HepG2 (cell line): ENCODE data around the gene ELP4. TPM values are rescaled to one million over a fixed set of nuclear protein-coding genes. Genes with fewer than 3 reads are reported as not detected.

Experiments
- ATAC-seq: fragments of 200-7000 bp; cut with Tn5 transposase; 3 replicates; pipeline ENCODE4 v1.9.1; 2020; ENCODE audit warnings: mild to moderate bottlenecking, moderate library complexity
- BruUV-seq: library from RNA; stranded (reverse); fragments of 400-500 nt; replicated peaks from 2 replicates; lab custom pipeline; 2021; lab: Mats Ljungman, UMichigan
- CTCF ChIA-PET: fragments of 300-600 bp; formaldehyde crosslinking; extraction: SDS; loops from one replicate; lab custom pipeline; 2021; ENCODE audit warnings: low total read pairs, inconsistent platforms, low intra/inter-chr PET ratio; lab: Yijun Ruan, JAX
- POLR2A ChIA-PET: fragments of 350-600 bp; sonication (Branson Sonifier 250); formaldehyde crosslinking; loops from one replicate; lab custom pipeline; 2020; ENCODE audit warnings: antibody characterized with exemption, inconsistent platforms; lab: Yijun Ruan, JAX
- DNase-seq: peaks from one replicate; pipeline ENCODE4 v3.0.0-alpha.2; 2015; ENCODE audit warnings: low spot score
- FAIRE-seq: peaks from 3 replicates; lab custom pipeline; 2011; peaks lifted over from hg19 to GRCh38; lab: Jason Lieb, UNC
- H2AFZ ChIP-seq: one replicate; pipeline ENCODE4 v1.6.1; 2011; ENCODE audit warnings: low read length, inconsistent platforms
- H3K27ac ChIP-seq: fragments of 300-600 bp; 3 replicates; pipeline ENCODE4 v1.8.0; 2011; ENCODE audit warnings: mixed run types, mild to moderate bottlenecking, mixed read lengths, low read length, inconsistent platforms; ENCODE audit not compliant: insufficient read depth; ENCODE audit errors: extremely low read length
- H3K27me3 ChIP-seq, 2 experiments: fragments of 200-600 bp in 1 of 2; 2 replicates in 1 of 2; 3 replicates in 1 of 2; pipeline versions ENCODE4 v1.6.0 to v1.8.0; 2011; ENCODE audit warnings: low read length in 2 of 2, mild to moderate bottlenecking in 2 of 2, moderate library complexity in 2 of 2, inconsistent platforms in 1 of 2; ENCODE audit not compliant: insufficient read depth in 2 of 2, control insufficient read depth in 1 of 2
- H3K36me3 ChIP-seq, 2 experiments: fragments of 200-600 bp in 1 of 2; replicated peaks in 1 of 2; 2 replicates in 1 of 2; 3 replicates in 1 of 2; pipeline versions ENCODE4 v1.5.1 to v1.8.0; 2011; ENCODE audit warnings: low read length in 2 of 2, inconsistent platforms in 1 of 2; ENCODE audit not compliant: insufficient read depth in 2 of 2, control insufficient read depth in 1 of 2
- H3K4me1 ChIP-seq: 2 replicates; pipeline ENCODE4 v1.5.1; 2012; ENCODE audit warnings: low read length, inconsistent platforms; ENCODE audit not compliant: insufficient read depth
- H3K4me2 ChIP-seq: 2 replicates; pipeline ENCODE4 v1.6.0; 2011; ENCODE audit warnings: low read depth, low read length, inconsistent platforms
- H3K4me3 ChIP-seq, 3 experiments: fragments of 200-600 bp in 1 of 3; sonication (generic), shearing (Covaris generic) in 1 of 3; replicated peaks in 1 of 3; 2 replicates each; pipeline ENCODE4 v1.5.1; 2011 to 2016; ENCODE audit warnings: low read length in 3 of 3, inconsistent platforms in 2 of 3, low read depth in 2 of 3, mild to moderate bottlenecking in 2 of 3, control low read depth in 1 of 3, mixed read lengths in 1 of 3; ENCODE audit not compliant: insufficient read depth in 1 of 3
- H3K79me2 ChIP-seq: one replicate; pipeline ENCODE4 v1.6.1; 2011; ENCODE audit warnings: low read length, inconsistent platforms; ENCODE audit not compliant: insufficient read depth
- H3K9ac ChIP-seq: 2 replicates; pipeline ENCODE4 v1.6.0; 2011; ENCODE audit warnings: mild to moderate bottlenecking, low read depth, low read length, inconsistent platforms; ENCODE audit not compliant: insufficient read depth
- H3K9me3 ChIP-seq: 2 replicates; pipeline ENCODE4 v1.5.1; 2012; ENCODE audit warnings: mild to moderate bottlenecking, low read length
- H4K20me1 ChIP-seq: 2 replicates; pipeline ENCODE4 v1.6.0; 2011; ENCODE audit warnings: inconsistent platforms, mild to moderate bottlenecking, low read length, moderate library complexity; ENCODE audit not compliant: insufficient read depth
- ARID4A ChIP-seq: sonication (generic); formaldehyde crosslinking; IDR thresholded peaks from 2 replicates; pipeline ENCODE4 v1.5.0; 2020; ENCODE audit warnings: mild to moderate bottlenecking, missing genetic modification reagents, borderline replicate concordance
- ARNT ChIP-seq: fragments of 450-650 bp; IDR thresholded peaks from 2 replicates; pipeline ENCODE4 v1.6.1; 2017
- DMAP1 ChIP-seq: IDR thresholded peaks from 2 replicates; pipeline ENCODE4 v1.6.1; 2016
- FOSL1 ChIP-seq: sonication (generic); formaldehyde crosslinking; IDR thresholded peaks from 2 replicates; pipeline ENCODE4 v1.9.0; 2021; ENCODE audit warnings: missing genetic modification reagents, borderline replicate concordance
- GTF2F1 ChIP-seq: fragments of 150-350 bp; IDR thresholded peaks from 2 replicates; pipeline ENCODE4 v1.6.1; 2014; ENCODE audit warnings: low read length
- KLF15 ChIP-seq: sonication (generic); formaldehyde crosslinking; IDR thresholded peaks from 2 replicates; pipeline ENCODE4 v1.8.1; 2023; ENCODE audit warnings: borderline replicate concordance, mild to moderate bottlenecking, inconsistent platforms, missing genetic modification reagents, mixed read lengths
- MTF2 ChIP-seq: sonication (generic); formaldehyde crosslinking; IDR thresholded peaks from 2 replicates; pipeline ENCODE4 v1.5.0; 2020; ENCODE audit warnings: missing genetic modification reagents, borderline replicate concordance
- SP140L ChIP-seq: sonication (generic); formaldehyde crosslinking; IDR thresholded peaks from 2 replicates; pipeline ENCODE4 v1.4.0; 2020; ENCODE audit warnings: missing genetic modification reagents, borderline replicate concordance
- TARDBP ChIP-seq: sonication (generic); formaldehyde crosslinking; IDR thresholded peaks from 2 replicates; pipeline ENCODE4 v1.8.0; 2022; ENCODE audit warnings: mild to moderate bottlenecking, missing genetic modification reagents
- TBL1XR1 ChIP-seq: fragments of 150-350 bp; IDR thresholded peaks from 2 replicates; pipeline ENCODE4 v1.6.1; 2014; ENCODE audit warnings: borderline replicate concordance, low read length; ENCODE audit not compliant: partially characterized antibody
- TCF7L2 ChIP-seq: IDR thresholded peaks from 2 replicates; pipeline ENCODE4 v1.6.1; 2011; ENCODE audit warnings: mild to moderate bottlenecking, low read depth, low read length, moderate library complexity
- ZBTB37 ChIP-seq: sonication (generic); formaldehyde crosslinking; IDR thresholded peaks from 2 replicates; pipeline ENCODE4 v1.4.0; 2020; ENCODE audit warnings: mild to moderate bottlenecking, missing genetic modification reagents
- ZNF234 ChIP-seq: sonication (generic); formaldehyde crosslinking; conservative IDR thresholded peaks from 2 replicates; pipeline ENCODE4 v1.5.1; 2020; ENCODE audit warnings: mild to moderate bottlenecking, missing genetic modification reagents
- ZNF274 ChIP-seq: sonication (generic); formaldehyde crosslinking; IDR thresholded peaks from 2 replicates; pipeline ENCODE4 v1.5.1; 2020; ENCODE audit warnings: mild to moderate bottlenecking, missing genetic modification reagents
- ZNF3 ChIP-seq: IDR thresholded peaks from 2 replicates; pipeline ENCODE4 v1.7.0; 2017; ENCODE audit warnings: inconsistent platforms
- ZNF383 ChIP-seq: sonication (generic); formaldehyde crosslinking; IDR thresholded peaks from 2 replicates; pipeline ENCODE4 v1.4.0; 2020; ENCODE audit warnings: missing genetic modification reagents, mild to moderate bottlenecking, borderline replicate concordance
- ZNF720 ChIP-seq: sonication (generic); formaldehyde crosslinking; IDR thresholded peaks from 2 replicates; pipeline ENCODE4 v1.4.0; 2020; ENCODE audit warnings: missing genetic modification reagents
- ZNF737 ChIP-seq: sonication (generic); formaldehyde crosslinking; IDR thresholded peaks from 2 replicates; pipeline ENCODE4 v1.5.0; 2020; ENCODE audit warnings: missing genetic modification reagents, mild to moderate bottlenecking, borderline replicate concordance
- ZNF768 ChIP-seq: sonication (generic); formaldehyde crosslinking; IDR thresholded peaks from 2 replicates; pipeline ENCODE4 v1.4.0; 2020; ENCODE audit warnings: missing genetic modification reagents
- ZNF792 ChIP-seq: IDR thresholded peaks from 2 replicates; pipeline ENCODE4 v1.6.1; 2016
- in situ Hi-C: cut with HindIII; loops from 2 replicates; pipeline ENCODE4 v1.10.0; 2017; ENCODE audit warnings: low pct_unique_long_range_greater_than_20kb; ENCODE audit not compliant: extremely low pct_ligation_motif_present
- intact Hi-C: fragments of 100-400 bp; cut with micrococcal nuclease; formaldehyde crosslinking; loops from one replicate; pipeline ENCODE4 v1.10.0; 2022; ENCODE audit not compliant: unreplicated experiment
- polyA plus RNA-seq, 8 experiments: library from polyadenylated mRNA; depleted of rRNA in 3 of 8; stranded (reverse) in 7 of 8; unstranded in 1 of 8; fragments of >200 nt; fragmentation: Illumina TruSeq in 4 of 8; extraction: Trizol in 4 of 8; gene quantifications; 2 replicates each; pipeline versions ENCODE4 v1.2.1 to v1.2.3, GENCODE V29; 2011 to 2016; ENCODE audit warnings: low read depth in 4 of 8, missing spikeins in 1 of 8, mixed read lengths in 1 of 8; ENCODE audit not compliant: insufficient read depth in 1 of 8
- total RNA-seq, 5 experiments: library from RNA; depleted of rRNA; stranded (reverse); fragments of >200 nt; fragmentation: Illumina TruSeq; extraction: Trizol; gene quantifications; 2 replicates each; pipeline ENCODE4 v1.2.3, GENCODE V29; 2016; ENCODE audit warnings: low read depth in 1 of 5
- TF ChIP-seq, protein P1 (sequence below): fragments of 450-650 bp; IDR thresholded peaks from 2 replicates; pipeline ENCODE4 v1.6.1; 2017

ELP4 gene
- total and polyA plus RNA-seq, 2 of the 13 experiments (the other 11 are each of a cell fraction or from before 2014, with no cell fraction given) = 12.8 to 19.1 TPM

- no peak for TF ChIP-seq ARID4A
- TF ChIP-seq SP140L (CRISPR knock-in tag) = no peak
- TF ChIP-seq ZNF720 = no peak
- no peak for TF ChIP-seq ZNF274 (CRISPR knock-in tag)
- no peak for TF ChIP-seq TARDBP (CRISPR knock-in tag)
These were observed 101.0 kb downstream of the ELP4 start (continued) for GRCh38 chr11:31610544-31610943.

GRCh38 chr11:31617246-31617645 lies 107.7 kb downstream of the ELP4 start:
- intact Hi-C loops (no loop called here), in situ Hi-C loops (no loop called here)
- Histone ChIP-seq H3K9ac (no peak overlapping the region), H3K4me2 (no peak overlapping the region), H4K20me1 (no peaks in the 10 kb centered on the region), H3K36me3 (no peaks in the 10 kb centered on the region), H3K4me1 (no peaks in the 10 kb centered on the region), H2AFZ (no peak overlapping the region), H3K4me3 (no peak overlapping the region), H3K79me2 (no peaks in the 10 kb centered on the region), H3K9me3 (no peaks in the 10 kb centered on the region), H3K27ac (no peak overlapping the region), H3K27me3 (no peaks in the 10 kb centered on the region)
- BruUV-seq = no TSS peak
- ChIA-PET POLR2A (no interaction called here), CTCF (no interaction called here)
- no peak for ATAC-seq
- no peak for DNase-seq
- FAIRE-seq = no peak
- TF ChIP-seq, protein P1, sequence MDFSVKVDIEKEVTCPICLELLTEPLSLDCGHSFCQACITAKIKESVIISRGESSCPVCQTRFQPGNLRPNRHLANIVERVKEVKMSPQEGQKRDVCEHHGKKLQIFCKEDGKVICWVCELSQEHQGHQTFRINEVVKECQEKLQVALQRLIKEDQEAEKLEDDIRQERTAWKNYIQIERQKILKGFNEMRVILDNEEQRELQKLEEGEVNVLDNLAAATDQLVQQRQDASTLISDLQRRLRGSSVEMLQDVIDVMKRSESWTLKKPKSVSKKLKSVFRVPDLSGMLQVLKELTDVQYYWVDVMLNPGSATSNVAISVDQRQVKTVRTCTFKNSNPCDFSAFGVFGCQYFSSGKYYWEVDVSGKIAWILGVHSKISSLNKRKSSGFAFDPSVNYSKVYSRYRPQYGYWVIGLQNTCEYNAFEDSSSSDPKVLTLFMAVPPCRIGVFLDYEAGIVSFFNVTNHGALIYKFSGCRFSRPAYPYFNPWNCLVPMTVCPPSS = no peak
- TF ChIP-seq FOSL1 (CRISPR knock-in tag) = no peak
- TF ChIP-seq ZBTB37 (CRISPR knock-in tag) = no peak
- no peak for TF ChIP-seq ZNF792
- TF ChIP-seq ZNF737 (CRISPR knock-in tag) = no peak
- TF ChIP-seq ZNF3 (CRISPR knock-in tag) = no peak
- TF ChIP-seq KLF15 (CRISPR knock-in tag) = no peak
- TF ChIP-seq ZNF383 (CRISPR knock-in tag) = no peak
- TF ChIP-seq ZNF234 (CRISPR knock-in tag) = no peak
- TF ChIP-seq ZNF768 (CRISPR knock-in tag) = no peak
- TF ChIP-seq ARNT = no peak
- TF ChIP-seq GTF2F1 = no peak
- no peak for TF ChIP-seq TCF7L2
- no peak for TF ChIP-seq MTF2 (CRISPR knock-in tag)
- TF ChIP-seq DMAP1 = no peak
- no peak for TF ChIP-seq TBL1XR1
